GM18499 (cell line): Measurements from ENCODE around the gene NDUFA11.

Source experiments
- ATAC-seq: cut with Tn5 transposase; IDR thresholded peaks from one replicate; pipeline ENCODE4 v1.9.1; 2021; ENCODE audit warnings: moderate number of reproducible peaks; ENCODE audit not compliant: insufficient read depth, unreplicated experiment

The NDUFA11 gene

GRCh38 chr19:5913739-5914357, 10.3 kb upstream of the NDUFA11 start, which contains the start of gene CAPS:
Gene CAPS (plus strand): TSS chr19:5914254. CDS start chr19:5914407, 153 bp downstream.
- ATAC-seq = no peak

- ATAC-seq = no peak
These were observed 7.8 kb upstream of the NDUFA11 start for GRCh38 chr19:5911366-5911765.

- no peak for ATAC-seq
These were observed 7.0 kb upstream of the NDUFA11 start for GRCh38 chr19:5910638-5910907.

- ATAC-seq = no peak
These were observed 5.3 kb upstream of the NDUFA11 start for GRCh38 chr19:5908773-5909442.

GRCh38 chr19:5907241-5907640, 3.7 kb upstream of the NDUFA11 start:
- ATAC-seq = no peak

GRCh38 chr19:5905114-5905778, 1.7 kb upstream of the NDUFA11 start:
- ATAC-seq = no peak

GRCh38 chr19:5904352-5905113, 943 bp upstream of the NDUFA11 start, which contains the start of gene VMAC:
Gene VMAC (plus strand): TSS chr19:5904872. CDS start chr19:5904891, 19 bp downstream.
- peak; percentile 73 for ATAC-seq

- no peak for ATAC-seq
These were observed 450 bp downstream of the NDUFA11 start for GRCh38 chr19:5903056-5903623.

- ATAC-seq = no peak
These were observed 2.6 kb downstream of the NDUFA11 start for GRCh38 chr19:5900976-5901375.

GRCh38 chr19:5899728-5900526, 3.7 kb downstream of the NDUFA11 start:
- no peak for ATAC-seq

- no peak for ATAC-seq
These were observed 6.2 kb downstream of the NDUFA11 start for GRCh38 chr19:5897189-5897969.

GRCh38 chr19:5896365-5897076, 7.1 kb downstream of the NDUFA11 start:
- no peak for ATAC-seq

- no peak for ATAC-seq
These were observed 7.7 kb downstream of the NDUFA11 start for GRCh38 chr19:5895890-5896289.

GRCh38 chr19:5895409-5895808, 8.2 kb downstream of the NDUFA11 start:
- ATAC-seq = no peak

GRCh38 chr19:5894704-5895349, 8.8 kb downstream of the NDUFA11 start:
- ATAC-seq = no peak

GRCh38 chr19:5893907-5894703, 9.5 kb downstream of the NDUFA11 start:
- ATAC-seq = no peak

GRCh38 chr19:5893296-5893903, 10.2 kb downstream of the NDUFA11 start:
- ATAC-seq = no peak
